Endometrial microvascular endothelial cells (primary cell): Measurements from ENCODE around the gene PIP5K1C. TPM values are rescaled to one million over a fixed set of nuclear protein-coding genes. Genes with fewer than 3 reads are reported as not detected.
"Not testable (repeated sequence)": the region's sequence is repeated elsewhere in the genome, so short reads cannot be mapped to it uniquely, and the experiment has no call there.

Experiments used
- in situ Hi-C: cut with HindIII; loops from 2 replicates; pipeline ENCODE4 v1.10.0; 2017; ENCODE audit warnings: low sequenced_read_pairs, low pct_unique_long_range_greater_than_20kb; ENCODE audit errors: inconsistent ontology term
- total RNA-seq: library from RNA; depleted of rRNA; stranded (reverse); fragments of >200 nt; gene quantifications from one replicate; pipeline ENCODE4 v1.2.3, GENCODE V29; 2015; ENCODE audit errors: inconsistent ontology term

The PIP5K1C gene
- total RNA-seq, 1 donor from 2014 or later, result 38.0 TPM

DNA sequence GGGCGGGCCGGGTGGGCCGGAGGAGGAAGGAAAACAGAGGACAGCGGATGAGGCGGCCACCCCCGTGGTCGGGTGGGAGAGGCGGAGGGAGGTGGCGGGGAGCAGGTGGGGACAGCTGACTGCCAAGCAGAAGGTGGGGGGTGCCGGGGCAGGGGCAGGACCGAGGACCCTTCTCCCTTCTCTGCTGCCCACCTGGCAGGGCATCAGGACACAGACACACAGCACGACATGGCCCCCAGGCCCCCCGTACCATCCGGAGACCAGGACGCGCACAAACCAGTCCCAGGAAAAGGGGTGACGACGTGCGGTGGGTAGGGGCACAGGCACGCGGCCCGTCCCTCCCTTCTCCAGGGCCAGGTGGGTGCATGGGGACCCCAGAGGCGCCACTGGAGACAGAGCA, 62.6 kb downstream of the PIP5K1C start:
- in situ Hi-C loops, result no loop called here

DNA sequence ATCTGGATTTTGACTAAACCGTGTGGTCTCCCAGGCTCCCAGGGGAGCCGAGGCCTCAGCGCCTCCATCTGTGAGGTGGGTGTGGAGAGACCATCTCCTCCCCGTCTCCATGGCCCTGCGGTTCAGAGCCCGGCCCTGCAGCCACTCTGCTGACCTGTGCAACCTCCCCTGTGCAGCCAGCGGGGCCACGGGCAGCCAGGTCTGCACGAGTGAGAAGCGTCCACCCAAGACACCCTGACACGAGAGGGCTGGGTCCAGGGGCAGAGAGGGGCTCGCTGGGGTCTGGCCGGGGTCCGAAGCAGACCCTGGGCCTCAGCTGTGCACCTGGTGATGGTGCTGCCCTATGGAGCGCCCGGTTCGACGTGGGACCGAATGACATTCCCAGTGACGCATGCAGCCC, 63.3 kb downstream of the PIP5K1C start:
- in situ Hi-C loops, result no loop called here

DNA sequence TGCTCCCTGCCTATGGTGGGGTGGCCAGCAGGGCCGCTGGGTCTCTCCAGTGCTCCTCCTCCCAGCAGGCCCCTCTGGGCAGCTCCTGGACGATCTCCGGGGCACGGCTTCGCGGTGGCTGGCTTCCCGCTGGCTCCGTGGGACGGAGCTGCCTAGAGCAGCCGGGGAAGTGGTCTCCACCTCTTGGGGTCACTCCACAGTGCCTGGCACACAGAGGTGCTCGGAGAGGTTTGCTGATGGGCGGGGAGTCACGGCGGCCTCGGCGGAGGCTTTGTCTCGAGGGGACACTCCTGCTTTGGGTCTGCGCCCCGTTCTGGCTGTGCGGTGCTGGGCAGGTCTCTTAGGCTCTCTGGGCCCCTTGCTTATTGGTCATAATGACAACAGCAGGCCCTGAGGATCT, 63.8 kb downstream of the PIP5K1C start:
- in situ Hi-C loops, result no loop called here

DNA sequence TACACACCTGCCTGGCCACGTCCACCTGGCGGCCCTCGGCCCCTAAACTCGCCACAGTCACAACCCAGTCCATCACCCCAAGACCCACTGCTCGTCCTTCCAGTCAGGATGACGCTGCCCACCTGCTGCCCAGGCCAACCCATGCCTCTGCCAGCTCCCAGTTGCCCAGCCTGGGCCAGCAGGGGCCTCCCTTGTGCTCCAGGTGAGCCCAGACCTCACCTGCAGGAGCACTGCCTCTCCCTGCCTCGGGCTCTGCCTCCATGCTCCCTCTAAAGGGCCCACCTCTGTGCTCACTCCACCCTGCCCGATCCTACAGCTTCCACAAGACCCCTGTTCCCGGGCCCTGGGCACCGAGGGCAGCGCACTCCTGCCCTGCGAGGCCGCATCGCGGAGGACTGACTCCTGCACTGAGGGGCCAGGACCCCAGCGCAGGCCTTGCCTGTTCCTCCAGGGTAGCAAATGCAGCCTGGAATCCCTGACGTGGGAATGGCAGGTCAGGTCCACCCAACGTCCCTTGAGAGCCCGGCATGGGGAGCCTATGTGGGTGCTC, 65.7 kb downstream of the PIP5K1C start:
- in situ Hi-C loops, result no loop called here

DNA sequence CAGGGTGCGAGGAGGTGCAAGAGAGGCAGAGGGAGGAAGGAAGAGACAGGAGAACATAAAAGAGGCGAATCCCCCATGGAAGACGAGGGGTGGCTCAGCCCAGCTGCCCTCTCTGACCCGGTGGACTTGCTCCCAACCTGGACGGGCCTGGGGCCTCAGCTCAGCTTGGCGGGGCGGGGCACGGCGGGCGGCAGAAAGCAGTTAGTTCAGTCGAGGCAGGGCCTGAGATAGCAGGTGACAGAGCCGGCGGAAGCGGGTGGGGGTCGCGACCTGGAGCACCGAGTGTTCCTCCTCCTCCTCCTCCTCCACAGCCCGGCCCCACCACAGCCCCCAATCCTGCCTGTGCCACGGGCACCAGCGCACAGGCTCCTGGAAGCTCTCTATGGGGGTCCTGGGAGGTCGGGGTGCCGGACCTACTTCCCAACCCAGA, 66.7 kb downstream of the PIP5K1C start:
- in situ Hi-C loops, result no loop called here

DNA sequence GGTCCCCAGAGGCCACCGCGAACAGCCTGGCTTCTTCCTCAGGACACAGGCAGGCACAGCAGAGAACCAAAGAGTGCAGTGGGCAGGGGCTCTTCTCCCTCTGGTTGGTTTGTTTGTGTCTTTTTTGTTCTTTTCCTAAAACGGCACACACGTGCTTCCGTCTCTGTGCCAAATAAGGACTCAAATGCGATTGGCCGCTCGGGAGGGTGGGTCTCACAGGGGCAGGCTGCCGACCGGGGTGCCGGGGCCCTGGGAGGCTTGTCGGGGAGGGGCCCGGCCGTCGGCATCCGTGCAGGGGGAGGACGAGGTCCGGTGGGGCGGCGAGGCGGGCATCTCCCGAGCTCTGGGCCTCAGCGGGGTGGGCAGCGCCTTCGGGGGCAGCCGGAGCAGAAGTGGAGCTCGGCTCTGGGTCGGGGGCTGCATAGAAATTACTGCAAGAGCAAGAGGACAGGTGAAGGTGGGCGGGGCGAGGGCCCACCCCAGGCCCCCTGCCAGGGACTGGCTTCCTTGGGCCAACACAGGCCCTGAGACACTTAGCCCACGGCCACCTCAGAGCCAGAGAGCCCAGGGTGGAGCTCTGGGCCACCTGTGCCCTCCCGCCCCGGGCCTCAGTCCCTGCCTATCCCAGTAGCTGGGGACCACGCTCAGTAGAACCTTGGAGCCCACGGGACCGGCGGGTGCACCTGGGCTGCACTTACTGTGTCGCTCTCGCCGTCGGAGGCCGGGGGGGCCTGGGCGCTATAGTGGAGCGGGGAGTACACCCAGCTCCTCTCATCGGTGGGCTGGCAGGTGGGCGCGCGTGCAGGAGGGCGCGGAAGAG, 67.3 kb downstream of the PIP5K1C start:
- in situ Hi-C loops, result no loop called here

DNA sequence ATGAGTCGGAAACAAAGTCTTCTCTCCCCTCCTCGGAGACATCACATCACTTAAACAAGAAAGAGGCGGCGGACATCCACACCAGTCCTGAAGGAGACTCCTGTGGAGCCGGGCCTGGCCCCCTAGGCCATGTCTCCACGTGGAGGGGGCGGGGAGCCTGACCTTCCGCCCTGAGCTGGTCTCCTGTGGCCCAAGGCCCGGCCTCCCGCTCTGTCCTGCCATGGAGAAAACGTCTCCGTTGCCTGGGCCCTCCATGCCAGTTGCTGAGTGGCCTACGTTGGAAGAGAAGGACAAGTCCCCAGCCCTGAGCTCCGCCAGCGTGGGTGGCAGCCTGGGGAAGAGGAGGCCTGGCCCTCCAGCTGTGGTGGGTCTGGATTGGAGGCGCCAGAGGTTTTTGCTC, 68.2 kb downstream of the PIP5K1C start:
- in situ Hi-C loops, result no loop called here

DNA sequence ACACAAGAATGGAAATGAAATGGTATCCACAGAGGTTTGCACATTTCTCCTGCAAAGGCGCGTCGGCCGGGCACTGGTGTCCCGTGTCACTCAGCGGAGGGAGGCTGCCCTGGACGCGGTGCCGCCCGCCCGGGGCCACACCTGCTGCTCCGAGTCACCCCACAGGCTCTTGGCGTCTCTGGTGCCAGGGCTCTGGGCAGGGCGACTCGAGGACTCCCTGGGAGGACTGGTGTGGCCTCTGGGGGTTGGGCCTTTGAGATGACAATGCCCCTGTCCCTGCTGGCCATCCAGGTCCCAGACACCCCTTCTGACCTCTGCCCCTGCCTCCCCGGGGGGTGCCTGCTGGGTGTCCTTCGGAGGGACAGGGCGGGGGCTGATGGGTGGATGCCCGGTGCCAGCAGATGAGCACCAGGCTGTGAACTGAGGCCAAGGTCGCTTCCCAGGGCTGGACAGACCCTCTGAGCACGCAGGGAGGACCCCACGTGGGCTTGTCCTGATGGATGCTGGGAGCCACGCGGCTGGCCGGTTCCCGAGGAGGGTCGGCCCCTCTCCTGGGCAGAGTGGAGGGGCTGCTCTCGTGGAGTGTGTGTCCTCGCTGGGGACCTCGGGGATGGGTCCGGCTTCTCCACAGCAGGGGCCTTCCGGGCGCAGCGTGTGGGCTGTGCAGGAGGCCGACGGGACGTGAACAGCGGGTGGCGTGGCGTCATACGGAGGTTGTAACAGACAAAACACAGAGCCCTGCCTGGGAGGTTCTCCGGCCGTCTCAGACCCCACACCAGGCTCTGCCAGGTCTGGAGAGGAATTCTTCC, 69.0 kb downstream of the PIP5K1C start:
- in situ Hi-C loops, result no loop called here

DNA sequence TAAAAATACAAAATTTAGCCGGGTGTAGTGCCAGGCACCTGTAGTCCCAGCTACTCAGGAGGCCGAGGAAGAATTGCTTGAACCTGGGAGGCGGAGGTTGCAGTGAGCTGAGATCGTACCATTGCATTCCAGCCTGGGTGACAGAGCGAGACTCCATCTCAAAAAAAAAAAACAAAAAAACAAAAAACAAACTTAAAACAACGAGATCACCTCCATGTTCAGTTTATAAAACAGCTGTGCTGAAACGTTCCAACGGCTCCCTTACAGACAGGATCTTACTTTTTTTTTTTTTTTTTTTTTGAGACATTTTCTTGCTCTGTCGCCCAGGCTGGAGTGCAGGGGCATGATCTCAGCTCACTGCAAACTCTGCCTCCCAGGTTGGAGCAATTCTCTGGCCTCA, 71.5 kb downstream of the PIP5K1C start:
- in situ Hi-C loops, result not testable (repeated sequence)

DNA sequence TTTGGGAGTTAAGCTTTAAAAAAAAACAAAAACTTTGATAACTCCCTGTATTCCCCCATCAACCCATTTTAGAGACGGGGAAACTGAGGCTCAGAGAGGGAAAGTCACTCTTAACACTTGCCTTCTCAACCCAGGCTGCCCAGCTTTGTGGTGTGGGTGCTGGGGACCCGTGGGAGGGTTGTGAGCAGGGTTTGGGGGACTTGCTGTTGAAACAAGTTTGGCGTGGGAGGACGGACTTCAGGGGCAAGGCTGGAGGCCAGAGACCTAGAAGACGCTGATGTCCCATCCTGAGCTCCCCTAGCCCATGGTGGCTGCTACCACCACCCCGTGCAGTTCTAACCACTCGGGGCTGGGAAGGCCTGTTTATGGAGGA, 72.9 kb downstream of the PIP5K1C start:
- in situ Hi-C loops, result no loop called here

DNA sequence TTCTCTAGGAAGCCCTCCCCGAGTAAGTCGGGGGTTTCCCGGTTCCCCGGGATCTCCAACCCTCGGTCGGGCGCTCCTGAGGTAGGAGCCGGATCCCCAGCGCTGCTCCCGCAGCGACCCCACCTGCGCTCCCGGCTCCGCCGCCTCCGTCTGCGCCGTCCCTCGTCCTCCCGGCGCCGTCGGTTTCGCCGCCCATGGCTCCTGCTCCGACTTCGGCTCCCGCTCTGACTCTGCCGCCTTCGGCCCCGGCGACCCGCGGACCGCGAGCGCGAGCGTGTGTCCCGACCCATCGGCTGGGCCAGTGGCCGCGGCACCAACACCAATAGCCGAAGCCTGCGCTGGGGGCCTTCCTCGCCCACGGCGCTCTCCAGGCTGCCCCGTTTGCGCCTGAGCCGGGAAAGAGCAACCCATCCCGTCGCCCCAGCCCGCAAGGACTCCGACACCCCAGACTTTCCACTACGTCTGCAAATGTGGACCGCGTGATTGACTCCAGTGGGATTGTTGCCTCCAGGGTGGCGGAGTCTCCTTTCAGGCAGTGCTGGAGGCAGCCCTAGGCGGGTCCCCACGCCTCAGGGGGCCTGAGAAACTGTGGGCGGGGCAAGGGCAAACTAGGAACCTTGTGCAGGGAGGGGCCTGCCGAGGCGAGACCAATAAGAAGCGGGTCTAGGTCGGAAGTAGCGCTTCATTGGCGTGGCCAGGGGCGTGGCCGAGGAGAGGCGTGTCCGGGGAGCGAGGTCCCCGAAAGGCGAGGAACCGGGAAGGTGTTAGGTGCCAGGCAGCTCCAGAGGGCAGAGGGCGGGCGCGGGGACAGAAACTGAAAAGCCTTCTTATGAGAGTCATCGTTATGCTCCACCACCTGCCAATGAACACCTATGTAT, 73.6 kb downstream of the PIP5K1C start, which contains the start of gene CACTIN:
CACTIN (minus strand) TSS at position 318 of the 878 bp plus-strand sequence; CDS start at position 290, 28 bp downstream.
- in situ Hi-C loops, result no loop called here

DNA sequence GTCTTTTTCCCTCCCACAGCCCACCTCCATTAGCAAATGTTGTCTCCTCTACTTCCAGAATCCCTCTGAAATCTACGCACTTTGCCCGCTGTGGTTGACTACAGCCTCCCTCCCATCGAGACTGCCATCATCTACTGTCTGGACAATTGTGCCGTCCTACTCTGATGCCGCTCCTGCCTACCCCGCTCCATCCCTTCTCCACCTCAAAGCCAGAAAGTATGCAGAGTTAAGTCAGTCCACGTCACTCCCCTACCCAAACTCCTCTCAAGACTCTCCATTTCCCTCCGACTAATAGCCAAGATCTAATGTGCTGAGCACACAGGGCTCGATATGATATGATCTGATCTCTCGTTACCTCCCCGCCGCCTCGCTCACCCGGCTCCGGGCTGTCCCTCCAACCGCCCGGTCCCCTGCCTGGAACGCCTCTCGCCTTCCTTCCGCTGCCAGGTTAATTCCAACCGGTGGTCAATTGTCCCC, 74.2 kb downstream of the PIP5K1C start:
- in situ Hi-C loops, result no loop called here

DNA sequence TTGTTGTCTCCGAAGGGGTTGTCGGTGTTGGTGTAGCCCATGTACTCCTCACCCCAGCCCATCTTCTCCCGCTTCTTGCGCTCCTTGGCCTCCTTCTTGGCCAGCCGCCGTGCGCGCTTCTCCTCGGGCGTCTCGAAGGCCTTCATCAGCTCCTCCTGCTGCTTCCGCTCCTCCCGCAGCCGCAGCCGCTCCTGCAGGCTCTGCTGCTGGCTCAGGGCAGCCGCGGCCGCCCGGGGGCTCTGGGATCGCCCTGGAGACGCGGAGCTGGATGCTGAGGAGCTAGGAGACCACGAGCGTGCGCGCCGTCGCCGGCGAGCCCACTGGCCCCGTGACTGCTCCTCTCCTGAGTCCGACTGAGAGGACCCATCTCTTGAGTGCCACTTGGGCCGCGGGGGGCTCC, 76.6 kb downstream of the PIP5K1C start:
- in situ Hi-C loops, result no loop called here

DNA sequence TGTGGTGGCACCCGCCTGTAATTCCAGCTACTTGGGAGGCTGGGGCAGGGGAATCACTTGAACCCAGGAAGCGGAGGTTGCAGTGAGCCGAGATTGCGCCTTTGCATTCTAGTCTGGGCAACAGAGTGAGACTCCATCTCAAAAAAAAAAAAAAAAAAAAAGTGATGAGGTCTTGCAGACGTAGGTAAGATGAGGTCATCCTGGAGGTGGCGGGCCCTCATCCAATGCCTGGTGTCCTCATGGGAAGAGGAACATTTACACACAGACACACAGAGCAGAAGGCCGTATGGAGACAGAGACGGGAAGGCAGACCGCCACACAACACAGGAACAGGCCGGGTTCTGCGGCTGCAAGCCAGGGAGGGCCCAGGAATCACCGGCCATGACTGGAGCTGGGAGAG, 78.0 kb downstream of the PIP5K1C start:
- in situ Hi-C loops, result no loop called here

DNA sequence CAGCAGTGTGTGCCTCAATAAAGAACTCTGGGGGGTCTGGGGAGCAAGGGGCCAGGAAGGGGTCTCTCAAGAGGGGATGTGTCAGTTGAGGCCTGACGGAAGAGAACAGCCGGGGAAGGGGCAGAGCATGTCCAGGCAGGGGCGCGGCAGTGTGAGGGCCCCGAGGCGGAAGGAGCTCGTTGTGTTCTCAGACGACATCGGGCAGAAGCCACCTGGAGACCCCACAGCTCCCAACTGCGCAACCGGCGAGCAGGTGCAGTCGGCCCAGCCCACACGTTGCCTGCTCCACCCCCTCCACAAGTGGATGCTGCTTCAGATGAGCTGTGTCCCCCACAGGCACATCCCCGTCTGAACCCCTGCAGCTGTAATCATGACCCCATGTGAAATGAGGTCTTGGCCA, 78.6 kb downstream of the PIP5K1C start:
- in situ Hi-C loops, result no loop called here

DNA sequence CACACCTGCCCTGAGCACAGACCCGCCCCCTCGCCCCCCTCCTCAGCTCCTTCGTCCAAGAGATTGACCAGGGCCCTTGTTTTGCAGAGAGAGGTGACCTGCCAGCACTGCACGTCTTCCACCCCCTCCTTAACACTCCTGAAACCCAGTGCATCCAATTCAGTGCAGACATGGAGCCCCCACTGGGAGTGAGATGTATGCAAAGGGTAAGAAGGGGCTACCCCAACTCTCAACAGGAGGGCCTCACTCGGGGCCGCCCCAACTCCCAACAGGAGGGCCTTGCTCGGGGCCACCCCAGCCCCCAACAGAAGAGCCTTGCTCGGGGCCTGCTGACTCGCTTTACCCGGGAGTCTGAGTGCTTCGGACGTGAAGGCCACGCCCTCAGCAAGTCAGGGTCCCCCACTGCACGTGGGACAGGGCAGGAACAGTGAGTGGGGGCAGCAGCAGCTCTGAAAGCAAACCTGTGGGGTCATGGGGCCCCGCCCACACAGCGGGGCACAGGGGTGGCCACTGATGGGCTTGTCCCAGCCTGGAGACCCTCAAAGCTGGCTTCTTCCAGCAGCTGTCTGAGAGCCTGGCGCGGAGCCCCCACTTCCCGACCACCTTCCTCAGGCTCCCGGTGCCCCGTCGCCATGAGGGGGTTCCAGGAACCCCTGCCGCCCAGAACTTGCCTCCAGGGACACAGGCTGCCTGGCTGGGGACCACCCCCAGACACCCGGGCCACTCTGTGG, 79.3 kb downstream of the PIP5K1C start:
- in situ Hi-C loops, result no loop called here

DNA sequence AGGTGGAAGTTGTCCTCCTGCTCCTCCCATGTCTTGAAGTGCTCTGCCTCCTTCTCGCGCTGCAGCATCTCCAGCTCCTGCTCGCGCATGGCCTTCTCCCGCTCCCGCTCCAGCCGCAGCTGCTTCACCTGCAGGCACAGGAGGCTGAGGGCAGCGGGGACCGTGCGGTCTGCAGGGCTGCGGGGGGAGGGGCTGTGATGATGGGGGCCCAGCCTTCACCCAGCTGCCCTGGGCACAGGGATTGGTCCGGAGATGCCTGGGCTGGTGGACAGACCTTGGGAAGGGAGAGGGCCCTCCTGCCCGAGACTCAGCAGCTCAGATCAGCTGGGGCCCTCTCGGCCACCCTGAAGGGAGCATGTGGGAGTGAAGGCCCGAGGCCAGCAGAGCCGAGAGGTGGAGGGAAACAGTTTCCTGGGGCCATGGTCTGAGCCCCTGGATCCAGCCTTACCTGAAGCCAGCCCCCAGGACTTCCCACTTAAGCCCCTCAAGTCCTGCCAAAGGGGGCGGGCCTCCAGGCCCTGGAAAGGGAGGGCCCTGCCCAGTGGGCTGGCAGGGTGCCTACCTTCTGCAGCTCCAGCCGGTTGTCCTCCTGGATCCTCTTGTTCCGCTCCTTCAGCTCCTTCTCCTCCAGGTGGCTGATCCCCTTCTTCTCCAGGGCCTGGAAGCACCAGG, 80.0 kb downstream of the PIP5K1C start:
- in situ Hi-C loops, result no loop called here

DNA sequence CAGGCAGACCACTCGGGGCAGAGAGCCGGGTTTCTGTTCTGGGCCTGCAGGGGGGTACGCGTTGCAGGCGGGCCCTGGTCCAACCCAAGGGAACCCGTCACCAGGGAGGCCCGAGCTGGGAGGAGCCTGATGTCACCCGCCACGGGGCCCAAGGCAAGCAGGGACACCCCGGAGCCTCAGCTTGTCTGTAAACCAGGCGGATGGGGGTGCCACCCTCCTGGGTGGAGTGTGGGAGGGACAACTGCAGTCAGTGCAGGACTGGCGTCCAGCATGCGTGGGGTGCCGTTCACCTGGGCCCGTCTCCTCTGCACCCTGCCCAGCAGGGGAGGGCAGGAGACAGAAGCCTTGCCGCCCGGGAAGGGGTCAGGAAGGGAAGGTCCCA, 80.6 kb downstream of the PIP5K1C start:
- in situ Hi-C loops, result no loop called here
